ENCODE data around the gene SKP1. TPM values are rescaled to one million over a fixed set of nuclear protein-coding genes. Genes with fewer than 3 reads are reported as not detected.

SKP1 gene
- total RNA-seq = 139 and 357 TPM in 2 replicates

DNA sequence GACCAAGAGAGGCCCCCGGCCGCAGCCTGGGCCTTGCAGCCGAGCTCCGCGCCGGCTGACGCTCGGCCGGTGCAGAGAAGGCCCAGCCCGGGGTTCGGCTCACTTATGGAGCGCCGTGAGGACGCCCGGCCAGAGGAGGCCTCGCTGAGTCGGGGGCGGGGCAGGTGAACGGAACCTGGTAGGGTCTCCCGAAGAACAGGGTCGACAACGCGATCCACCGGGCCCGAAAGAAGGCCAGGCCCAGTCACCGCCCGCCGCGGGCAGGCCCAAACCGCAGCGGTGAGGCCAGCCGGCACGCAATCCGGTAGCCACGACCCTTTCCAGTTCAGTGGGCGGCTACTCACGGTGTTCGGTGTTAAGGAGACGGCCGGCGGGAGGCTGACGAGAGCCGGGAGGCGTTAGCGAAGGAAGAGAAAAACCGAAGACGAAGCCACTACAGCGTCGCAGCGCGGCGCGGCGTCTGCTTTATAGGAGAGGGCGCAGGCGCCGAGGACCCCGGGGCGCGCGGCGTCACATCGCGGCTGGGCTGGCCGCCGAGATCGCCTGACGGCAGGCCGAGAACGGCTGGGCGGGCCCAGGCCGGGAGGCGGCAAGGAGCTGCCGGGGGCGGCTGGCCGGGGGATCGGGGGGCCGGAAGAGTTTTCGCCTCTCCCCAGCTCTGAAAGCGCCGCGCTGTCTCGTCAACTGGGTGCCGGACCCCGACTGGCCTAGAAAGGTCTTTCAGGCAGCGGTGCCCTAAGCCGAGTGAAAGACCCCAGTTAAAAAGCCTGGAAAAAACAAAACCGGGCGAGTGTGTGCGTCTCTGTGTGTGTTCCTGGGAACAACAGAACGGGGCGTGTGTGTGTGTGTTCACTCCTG lies at the start of gene SKP1:
SKP1 (minus strand) TSS at position 440 of the 858 bp plus-strand sequence. CDS start 2,928 bp downstream, outside the sequence.

DNA sequence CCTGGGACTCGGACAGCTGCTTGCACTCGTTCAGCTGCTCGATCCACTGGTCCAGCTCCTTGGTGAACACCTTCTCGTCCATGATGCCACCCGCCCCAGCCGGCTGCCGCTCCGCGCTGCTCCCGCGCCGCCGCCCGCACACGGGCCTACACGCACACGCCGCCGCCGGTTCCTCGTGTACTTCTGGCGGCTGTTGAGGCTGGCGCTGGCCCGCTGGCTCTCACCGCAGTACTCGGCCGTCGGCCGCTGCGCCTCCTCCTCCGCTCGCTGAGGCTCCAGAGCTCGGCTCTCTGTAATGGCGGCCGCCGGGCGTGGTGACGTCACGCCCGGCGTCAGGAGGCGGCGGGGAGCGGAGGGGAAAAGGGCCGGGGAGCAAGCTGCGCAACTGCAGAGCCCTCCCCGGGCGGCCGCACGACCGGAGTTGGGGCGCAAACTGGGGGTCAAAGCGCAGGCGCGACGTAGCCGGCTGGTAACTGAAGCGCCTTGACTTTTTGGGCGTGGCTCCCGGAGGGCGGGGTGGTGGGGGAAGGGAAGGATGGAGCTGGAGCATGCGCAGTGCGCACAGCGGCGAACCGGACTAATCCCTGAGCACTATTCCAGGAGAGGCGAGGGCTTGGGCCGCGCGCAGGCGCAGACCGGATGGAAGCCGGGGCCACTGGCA lies 49.2 kb upstream of the SKP1 start, which contains the start of gene PPP2CA:
PPP2CA (minus strand) TSS at position 294 of the 661 bp plus-strand sequence; CDS start at position 82, 212 bp downstream.

GRCh38 chr5:134113902-134114875 lies 62.6 kb downstream of the SKP1 start, which contains the start of gene TCF7:
Gene TCF7, plus strand, starts transcription at chr5:134114681. Its CDS starts 226 bp downstream, at chr5:134114907.

Other genes with a start within 250 kb of the SKP1 start
- gene C5orf15, start 208.3 kb downstream of the SKP1 start, total RNA-seq = 29.4 and 50.1 TPM in 2 replicates
- gene VDAC1, start 172.0 kb downstream of the SKP1 start, total RNA-seq = 366 and 398 TPM in 2 replicates
- gene TCF7, start 62.3 kb downstream of the SKP1 start, total RNA-seq = under 0.01 and 0.36 TPM in 2 replicates
- gene PPP2CA, start 49.1 kb upstream of the SKP1 start, total RNA-seq = 100 and 124 TPM in 2 replicates
- 1.6 and 3.8 TPM in 2 replicates for gene CDKL3, start 190.2 kb upstream of the SKP1 start, total RNA-seq
- gene UBE2B, start 194.6 kb upstream of the SKP1 start, total RNA-seq = 27.3 and 41.6 TPM in 2 replicates
- gene CDKN2AIPNL, start 234.9 kb upstream of the SKP1 start, total RNA-seq = 19.0 and 44.4 TPM in 2 replicates